Measurements from ENCODE around the gene GATB.

The GATB gene

DNA sequence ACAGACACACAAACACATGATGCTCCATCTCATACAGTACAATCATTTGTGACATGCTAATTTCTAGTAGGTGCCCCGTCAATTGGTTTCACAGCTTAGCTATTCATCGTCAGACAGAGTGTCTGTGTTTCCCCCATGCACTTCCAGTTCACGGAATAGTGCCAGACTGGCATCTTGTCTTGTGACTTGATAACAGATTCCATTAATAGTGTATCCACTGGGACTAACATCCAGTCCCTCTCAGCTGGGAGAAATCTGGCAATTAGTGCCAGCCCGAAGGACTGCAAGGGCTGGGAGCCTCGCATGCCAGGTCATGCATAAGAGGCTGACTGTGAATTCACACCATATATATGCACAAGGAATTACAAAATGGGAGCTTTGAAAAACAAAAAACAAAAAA is 20.2 kb upstream of the GATB start:
- TF ChIP-seq, protein P1, sequence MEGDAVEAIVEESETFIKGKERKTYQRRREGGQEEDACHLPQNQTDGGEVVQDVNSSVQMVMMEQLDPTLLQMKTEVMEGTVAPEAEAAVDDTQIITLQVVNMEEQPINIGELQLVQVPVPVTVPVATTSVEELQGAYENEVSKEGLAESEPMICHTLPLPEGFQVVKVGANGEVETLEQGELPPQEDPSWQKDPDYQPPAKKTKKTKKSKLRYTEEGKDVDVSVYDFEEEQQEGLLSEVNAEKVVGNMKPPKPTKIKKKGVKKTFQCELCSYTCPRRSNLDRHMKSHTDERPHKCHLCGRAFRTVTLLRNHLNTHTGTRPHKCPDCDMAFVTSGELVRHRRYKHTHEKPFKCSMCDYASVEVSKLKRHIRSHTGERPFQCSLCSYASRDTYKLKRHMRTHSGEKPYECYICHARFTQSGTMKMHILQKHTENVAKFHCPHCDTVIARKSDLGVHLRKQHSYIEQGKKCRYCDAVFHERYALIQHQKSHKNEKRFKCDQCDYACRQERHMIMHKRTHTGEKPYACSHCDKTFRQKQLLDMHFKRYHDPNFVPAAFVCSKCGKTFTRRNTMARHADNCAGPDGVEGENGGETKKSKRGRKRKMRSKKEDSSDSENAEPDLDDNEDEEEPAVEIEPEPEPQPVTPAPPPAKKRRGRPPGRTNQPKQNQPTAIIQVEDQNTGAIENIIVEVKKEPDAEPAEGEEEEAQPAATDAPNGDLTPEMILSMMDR (conservative IDR thresholded peaks at IDR 0.05; ENCODE audit: low read depth, low read length): no peak
- Histone ChIP-seq H3K4me2 (no peak overlapping the region), H3K9ac (no peak overlapping the region)

DNA sequence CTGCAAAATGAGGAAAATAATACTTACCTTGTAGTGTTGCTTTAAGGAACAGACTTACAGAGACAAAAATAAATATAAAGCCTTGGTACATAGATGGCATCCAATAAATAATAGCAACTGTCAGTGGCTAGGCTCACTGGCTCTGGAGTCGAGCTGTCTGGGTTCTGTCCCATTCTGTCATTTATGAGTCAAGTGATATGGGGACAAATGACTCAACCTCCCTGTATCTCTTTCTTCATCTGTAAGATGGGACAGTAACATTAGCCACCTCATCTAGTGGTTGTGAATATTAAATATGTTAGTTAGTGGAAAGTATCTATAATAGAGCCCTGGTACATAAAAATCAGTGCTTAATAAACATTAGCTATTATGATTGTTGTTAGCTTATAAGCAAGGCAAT is 16.7 kb upstream of the GATB start:
- TF ChIP-seq, protein P1 (conservative IDR thresholded peaks at IDR 0.05; ENCODE audit: low read depth, low read length): no peak
- no peak overlapping the region for H3K9ac ChIP-seq
- no peaks in the 10 kb centered on the region for H4K20me1 ChIP-seq (ENCODE audit: insufficient read depth)
- H2AFZ ChIP-seq (ENCODE audit: low read depth): no peak overlapping the region
- H3K27ac ChIP-seq: no peak overlapping the region
- no peaks in the 10 kb centered on the region for H3K27me3 ChIP-seq (ENCODE audit: insufficient read depth, low read depth)
- H3K4me1 ChIP-seq (ENCODE audit: low read depth, poor library complexity, severe bottlenecking): no peaks in the 10 kb centered on the region
- H3K36me3 ChIP-seq (ENCODE audit: insufficient read depth): no peaks in the 10 kb centered on the region
- H3K4me2 ChIP-seq: no peak overlapping the region
- H3K79me2 ChIP-seq (ENCODE audit: insufficient read depth, low read depth): no peaks in the 10 kb centered on the region
- H3K4me3 ChIP-seq (IDR thresholded peaks at IDR 0.05; ENCODE audit: insufficient read depth, low read depth, low read length): no peak overlapping the region

More for the DNA sequence above, 20.2 kb upstream of the GATB start:
- no peaks in the 10 kb centered on the region for H3K4me1 ChIP-seq (ENCODE audit: low read depth, poor library complexity, severe bottlenecking)
- H3K27me3 ChIP-seq (ENCODE audit: insufficient read depth, low read depth): no peaks in the 10 kb centered on the region
- no peak overlapping the region for H3K4me3 ChIP-seq (IDR thresholded peaks at IDR 0.05; ENCODE audit: insufficient read depth, low read depth, low read length)
- no peaks in the 10 kb centered on the region for H4K20me1 ChIP-seq (ENCODE audit: insufficient read depth)
- no peak overlapping the region for H3K27ac ChIP-seq
- no peaks in the 10 kb centered on the region for H3K79me2 ChIP-seq (ENCODE audit: insufficient read depth, low read depth)
- no peaks in the 10 kb centered on the region for H3K36me3 ChIP-seq (ENCODE audit: insufficient read depth)
- no peak overlapping the region for H2AFZ ChIP-seq (ENCODE audit: low read depth)

DNA sequence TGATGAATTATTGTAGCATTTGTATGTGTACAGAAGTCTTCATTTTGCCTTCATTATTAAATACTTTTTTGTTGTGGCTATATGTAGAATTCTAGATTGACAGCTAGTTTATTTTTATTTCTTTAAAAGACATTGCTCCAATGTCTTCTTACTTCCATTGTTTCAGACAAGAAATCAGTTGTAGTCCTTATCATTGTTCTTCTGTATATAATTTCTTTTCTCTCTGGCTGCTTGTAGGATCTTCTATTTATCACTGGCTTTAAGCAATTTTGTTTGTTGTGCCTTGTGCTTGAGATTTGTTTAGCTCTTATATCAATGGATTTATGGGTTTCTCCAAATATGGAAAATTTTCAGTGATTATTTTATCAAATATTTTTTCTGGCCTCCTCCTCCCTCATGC is 13.5 kb upstream of the GATB start:
- Histone ChIP-seq H3K27me3 (ENCODE audit: insufficient read depth, low read depth) (no peaks in the 10 kb centered on the region), H3K4me2 (no peak overlapping the region), H3K36me3 (ENCODE audit: insufficient read depth) (no peaks in the 10 kb centered on the region), H3K4me3 (IDR thresholded peaks at IDR 0.05; ENCODE audit: insufficient read depth, low read depth, low read length) (no peak overlapping the region), H3K4me1 (ENCODE audit: low read depth, poor library complexity, severe bottlenecking) (no peaks in the 10 kb centered on the region), H3K9ac (no peak overlapping the region), H3K27ac (no peak overlapping the region), H3K79me2 (ENCODE audit: insufficient read depth, low read depth) (no peaks in the 10 kb centered on the region), H2AFZ (ENCODE audit: low read depth) (no peak overlapping the region), H4K20me1 (ENCODE audit: insufficient read depth) (no peaks in the 10 kb centered on the region)
- TF ChIP-seq, protein P1 (conservative IDR thresholded peaks at IDR 0.05; ENCODE audit: low read depth, low read length): no peak

DNA sequence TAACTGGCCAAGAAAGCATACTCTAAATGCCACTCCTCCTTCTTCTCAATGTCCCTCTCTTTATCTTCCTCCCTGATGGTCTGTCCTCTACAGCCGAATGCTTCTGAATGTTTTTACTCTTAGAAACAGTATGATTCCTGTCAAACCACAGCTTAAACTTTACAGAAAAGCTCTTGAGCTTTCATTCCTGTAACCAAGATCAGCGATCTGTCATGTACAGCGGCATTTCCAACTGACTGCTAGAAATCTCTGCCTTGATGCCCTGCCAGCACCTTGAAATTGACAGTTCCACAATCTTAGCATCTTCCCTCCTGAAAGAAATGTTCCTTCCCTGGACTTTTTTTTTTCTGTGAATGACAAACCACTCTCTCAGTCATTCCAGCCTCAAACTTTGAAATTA is 11.5 kb upstream of the GATB start:
- no peaks in the 10 kb centered on the region for H3K27me3 ChIP-seq (ENCODE audit: insufficient read depth, low read depth)
- TF ChIP-seq, protein P1 (conservative IDR thresholded peaks at IDR 0.05; ENCODE audit: low read depth, low read length): no peak

More for the DNA sequence above, 11.5 kb upstream of the GATB start:
- H3K79me2 ChIP-seq (ENCODE audit: insufficient read depth, low read depth): no peaks in the 10 kb centered on the region
- H3K4me3 ChIP-seq (IDR thresholded peaks at IDR 0.05; ENCODE audit: insufficient read depth, low read depth, low read length): no peak overlapping the region
- H3K4me2 ChIP-seq: no peak overlapping the region
- no peaks in the 10 kb centered on the region for H3K36me3 ChIP-seq (ENCODE audit: insufficient read depth)
- H3K4me1 ChIP-seq (ENCODE audit: low read depth, poor library complexity, severe bottlenecking): peaks cover 5% of the 10 kb centered on the region
- no peak overlapping the region for H2AFZ ChIP-seq (ENCODE audit: low read depth)
- H3K27ac ChIP-seq: no peak overlapping the region
- no peaks in the 10 kb centered on the region for H4K20me1 ChIP-seq (ENCODE audit: insufficient read depth)
- H3K9ac ChIP-seq: no peak overlapping the region

All from KMS-11 (cell line).